HFFc6 (cell line): ENCODE results near the gene TBCB. TPM values are rescaled to one million over a fixed set of nuclear protein-coding genes. Genes with fewer than 3 reads are reported as not detected.

Source experiments
- DNase-seq: peaks from one replicate; pipeline ENCODE4 v3.0.0-alpha.2; 2018
- H3K27ac Mint-ChIP-seq: 2 replicates; pipeline ENCODE4 v1.8.0; 2020; ENCODE audit warnings: mild to moderate bottlenecking, mixed read lengths
- H3K27me3 Mint-ChIP-seq: 2 replicates; pipeline ENCODE4 v1.8.0; 2021; ENCODE audit warnings: mild to moderate bottlenecking, moderate library complexity, mixed read lengths; ENCODE audit not compliant: insufficient read depth
- H3K36me3 Mint-ChIP-seq: 2 replicates; pipeline ENCODE4 v1.8.0; 2021; ENCODE audit warnings: low read depth, mixed read lengths
- H3K4me1 Mint-ChIP-seq: 2 replicates; pipeline ENCODE4 v1.8.0; 2020; ENCODE audit warnings: low read depth, mixed read lengths
- H3K4me3 Mint-ChIP-seq: 2 replicates; pipeline ENCODE4 v1.8.0; 2020; ENCODE audit warnings: mild to moderate bottlenecking, moderate library complexity, mixed read lengths
- H3K9me3 Mint-ChIP-seq: 2 replicates; pipeline ENCODE4 v1.8.0; 2020; ENCODE audit warnings: mild to moderate bottlenecking, mixed read lengths
- CTCF ChIP-seq: fragments of 200-600 bp; sonication (generic); IDR thresholded peaks from 2 replicates; pipeline ENCODE4 v1.5.0; 2021; ENCODE audit warnings: antibody characterized with exemption, mild to moderate bottlenecking
- total RNA-seq, 6 experiments: library from RNA; stranded (reverse); fragmentation: NEBNext Ultra II Directional; extraction: Animal tissue kit (Norgen Biotek cat#: 25700); gene quantifications; 2 replicates in 1 of 6; 3 replicates in 5 of 6; pipeline ENCODE4 v1.2.3, GENCODE V29; 2021

Gene TBCB
- total RNA-seq, 6 experiments from 2014 or later: 229 to 266 (median 243) TPM

- Mint-ChIP-seq H3K36me3 (peaks cover 57% of the 10 kb centered on the region), H3K4me3 (no peak overlapping the region)
These were observed 29.4 kb downstream of the TBCB start for GRCh38 chr19:36144624-36145023.

GRCh38 chr19:36149673-36150406 lies 34.6 kb downstream of the TBCB start:
- Mint-ChIP-seq H3K4me1 (peaks cover 28% of the 10 kb centered on the region), H3K9me3 (no peaks in the 10 kb centered on the region), H3K4me3 (no peak overlapping the region), H3K27me3 (peaks cover 6% of the 10 kb centered on the region), H3K36me3 (peaks cover 37% of the 10 kb centered on the region), H3K27ac (peak overlapping the region; percentile 85)
- TF ChIP-seq CTCF: no peak
- no peak for DNase-seq

More at GRCh38 chr19:36144624-36145023, 29.4 kb downstream of the TBCB start:
- Mint-ChIP-seq H3K27ac (no peak overlapping the region), H3K9me3 (peaks cover 5% of the 10 kb centered on the region), H3K27me3 (peaks cover 7% of the 10 kb centered on the region), H3K4me1 (peaks cover 15% of the 10 kb centered on the region)
- DNase-seq: no peak
- TF ChIP-seq CTCF: no peak

GRCh38 chr19:36150586-36150985 lies 35.3 kb downstream of the TBCB start:
- Mint-ChIP-seq H3K27me3 (peaks cover 6% of the 10 kb centered on the region), H3K4me1 (peaks cover 31% of the 10 kb centered on the region), H3K9me3 (no peaks in the 10 kb centered on the region), H3K27ac (peak overlapping the region; percentile 85), H3K36me3 (peaks cover 35% of the 10 kb centered on the region), H3K4me3 (peak overlapping the region; percentile 84)
- DNase-seq: no peak
- no peak for TF ChIP-seq CTCF

GRCh38 chr19:36151144-36152018 lies 36.1 kb downstream of the TBCB start:
- DNase-seq: no peak

GRCh38 chr19:36152019-36152351 lies 36.7 kb downstream of the TBCB start:
- peaks cover 38% of the 10 kb centered on the region for H3K4me1 Mint-ChIP-seq
- H3K27me3 Mint-ChIP-seq: peaks cover 6% of the 10 kb centered on the region
- peak overlapping the region; percentile 82 for H3K27ac Mint-ChIP-seq
- no peak for DNase-seq
- peaks cover 24% of the 10 kb centered on the region for H3K36me3 Mint-ChIP-seq
- H3K9me3 Mint-ChIP-seq: no peaks in the 10 kb centered on the region
- no peak for TF ChIP-seq CTCF
- peak overlapping the region; percentile 84 for H3K4me3 Mint-ChIP-seq

More at GRCh38 chr19:36151144-36152018, 36.1 kb downstream of the TBCB start:
- no peaks in the 10 kb centered on the region for H3K9me3 Mint-ChIP-seq
- H3K4me3 Mint-ChIP-seq: peak overlapping the region; percentile 84
- peaks cover 6% of the 10 kb centered on the region for H3K27me3 Mint-ChIP-seq
- peak overlapping the region; percentile 85 for H3K27ac Mint-ChIP-seq
- TF ChIP-seq CTCF: no peak
- peaks cover 30% of the 10 kb centered on the region for H3K36me3 Mint-ChIP-seq
- H3K4me1 Mint-ChIP-seq: peaks cover 38% of the 10 kb centered on the region
